AG04449 (cell line): ENCODE results near the gene PLPPR3.

Experiments used
- CTCF ChIA-PET: fragments of 350-600 bp; formaldehyde crosslinking; extraction: SDS; loops from one replicate; lab custom pipeline; 2021; ENCODE audit warnings: antibody characterized with exemption; lab: Yijun Ruan, JAX
- POLR2A ChIA-PET: fragments of 400-600, 350-600 bp; formaldehyde crosslinking; extraction: SDS; loops from one replicate; lab custom pipeline; 2020; ENCODE audit warnings: antibody characterized with exemption, inconsistent platforms; lab: Yijun Ruan, JAX
- DNase-seq: peaks from one replicate; pipeline ENCODE4 v3.0.0-alpha.2; 2010; ENCODE audit warnings: low read depth, low spot score
- H3K4me3 ChIP-seq: 2 replicates; pipeline ENCODE4 v1.5.1; 2011; ENCODE audit warnings: low read depth, mild to moderate bottlenecking, control low read depth, low read length
- CTCF ChIP-seq: IDR thresholded peaks from one replicate; pipeline ENCODE4 v1.5.1; 2011; ENCODE audit warnings: mild to moderate bottlenecking, moderate library complexity, low read length, control low read depth, inconsistent platforms; ENCODE audit not compliant: insufficient read depth; ENCODE audit errors: missing control alignments

Gene PLPPR3

GRCh38 chr19:813219-814151 lies 8.3 kb downstream of the PLPPR3 start:
- no peak overlapping the region for H3K4me3 ChIP-seq
- CTCF ChIA-PET: no interaction called here
- POLR2A ChIA-PET: no interaction called here
- DNase-seq: no peak
- no peak for TF ChIP-seq CTCF

- TF ChIP-seq CTCF: no peak
- DNase-seq: no peak
- no peak overlapping the region for H3K4me3 ChIP-seq
- ChIA-PET POLR2A (no interaction called here), CTCF (no interaction called here)
These were observed 9.0 kb downstream of the PLPPR3 start for GRCh38 chr19:812747-813218.

- H3K4me3 ChIP-seq: no peak overlapping the region
- no peak for TF ChIP-seq CTCF
- ChIA-PET POLR2A (no interaction called here), CTCF (interaction anchor here (1.3 kb wide), 1 partner anchor 13 kb away, joined by 3 read pairs; no protein-coding TSS in a partner anchor)
- no peak for DNase-seq
These were observed 9.6 kb downstream of the PLPPR3 start for GRCh38 chr19:812049-812746.

- TF ChIP-seq CTCF: no peak
- ChIA-PET CTCF (interaction anchor here (1.3 kb wide), 1 partner anchor 12 kb away, joined by 3 read pairs; no protein-coding TSS in a partner anchor), POLR2A (no interaction called here)
- no peak for DNase-seq
- H3K4me3 ChIP-seq: no peak overlapping the region
These were observed 10.2 kb downstream of the PLPPR3 start for GRCh38 chr19:811506-812048.

GRCh38 chr19:810883-811489 lies 10.8 kb downstream of the PLPPR3 start:
- H3K4me3 ChIP-seq: no peak overlapping the region
- TF ChIP-seq CTCF: no peak
- ChIA-PET POLR2A (no interaction called here), CTCF (interaction anchor here (1.0 to 1.3 kb wide), 2 partner anchors 10 to 12 kb away, joined by 3 read pairs; no protein-coding TSS in a partner anchor)
- DNase-seq: no peak
